HG02840 (cell line): Measurements from ENCODE around the gene ZFP92.

ENCODE experiments used
- ATAC-seq: cut with Tn5 transposase; IDR thresholded peaks from one replicate; pipeline ENCODE4 v1.9.1; 2021; ENCODE audit warnings: mild to moderate bottlenecking, moderate library complexity, moderate number of reproducible peaks; ENCODE audit not compliant: unreplicated experiment, low FRiP score

Gene ZFP92

GRCh38 chrX:153450114-153450948 lies 39.1 kb downstream of the ZFP92 start:
- no peak for ATAC-seq

GRCh38 chrX:153450949-153451277 lies 39.6 kb downstream of the ZFP92 start:
- no peak for ATAC-seq

GRCh38 chrX:153454901-153455550 lies 43.8 kb downstream of the ZFP92 start:
- no peak for ATAC-seq

DNA sequence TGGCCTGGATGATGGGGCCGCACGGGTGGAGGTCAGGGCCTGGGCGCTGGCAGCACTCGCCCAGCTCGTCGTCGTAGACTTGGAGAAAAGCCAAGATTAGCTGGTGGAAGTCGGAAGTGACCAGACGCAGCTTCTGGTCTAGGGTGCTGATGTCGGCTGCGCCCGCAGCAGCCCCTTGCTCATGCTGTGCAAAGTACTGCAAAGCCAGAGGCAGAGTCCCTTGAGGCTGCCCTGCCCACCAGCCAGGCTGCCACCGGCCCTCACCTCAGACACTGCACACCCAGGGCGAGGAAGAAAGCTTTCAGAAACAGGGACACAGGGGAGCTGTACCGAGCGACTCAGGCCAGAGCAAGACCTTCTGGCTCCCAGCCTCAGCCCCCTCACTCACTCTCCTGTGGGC lies 44.3 kb downstream of the ZFP92 start:
- no peak for ATAC-seq

GRCh38 chrX:153456161-153456560 lies 44.9 kb downstream of the ZFP92 start:
- no peak for ATAC-seq

DNA sequence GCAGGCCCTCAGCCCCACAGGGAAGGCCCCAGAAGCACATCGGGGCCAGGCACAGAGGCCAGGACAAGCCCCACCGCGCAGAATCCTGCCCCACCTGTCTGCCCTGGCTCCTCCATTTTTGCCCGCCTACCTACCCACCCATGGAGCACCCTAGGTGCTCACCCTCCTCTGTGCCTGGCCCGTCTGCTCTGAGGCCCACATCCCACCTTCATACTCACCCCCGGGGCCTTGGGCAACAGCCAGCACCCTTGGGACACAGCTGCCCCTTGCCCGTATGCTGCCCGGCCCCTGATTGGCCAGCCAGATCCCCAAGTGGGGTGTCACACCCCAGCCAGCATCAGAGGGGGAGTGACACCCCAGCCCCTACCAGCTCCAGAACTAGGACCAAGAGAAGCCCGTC lies 45.4 kb downstream of the ZFP92 start:
- ATAC-seq = no peak

DNA sequence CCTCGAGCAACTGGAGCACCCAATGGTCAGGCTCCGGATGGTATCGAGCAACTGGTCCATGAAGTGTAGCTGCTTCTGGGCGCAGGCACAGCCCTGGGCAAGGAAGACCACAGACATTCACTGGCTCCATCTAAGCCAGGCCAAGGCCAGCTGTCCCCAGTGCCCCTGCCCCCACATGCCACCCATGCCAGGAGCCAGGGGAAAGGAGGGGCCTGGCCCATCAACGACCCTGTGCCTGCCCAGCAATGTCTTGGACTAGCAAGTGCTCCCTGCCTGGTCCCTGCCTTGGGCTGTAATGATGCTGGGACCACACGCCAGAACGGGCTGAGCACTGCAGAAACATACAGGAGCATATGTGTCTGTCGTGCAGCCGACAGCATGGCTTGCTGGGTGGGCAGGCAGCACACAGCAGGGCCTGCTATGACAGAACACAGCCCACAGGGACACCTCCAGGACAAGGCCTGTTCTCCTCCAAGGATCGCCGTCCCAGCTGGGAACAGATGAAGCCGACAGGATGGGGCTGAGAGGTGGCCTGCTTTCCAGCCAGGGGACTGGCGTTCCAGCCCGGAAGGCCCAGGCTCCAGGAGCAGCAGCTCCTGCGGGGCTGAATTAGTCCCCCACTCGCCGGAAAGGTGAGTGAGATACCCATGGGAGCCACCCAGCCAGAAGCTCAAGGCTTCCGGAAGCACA lies 46.0 kb downstream of the ZFP92 start:
- ATAC-seq = no peak

GRCh38 chrX:153457827-153458466 lies 46.7 kb downstream of the ZFP92 start:
- ATAC-seq = no peak

GRCh38 chrX:153458476-153458875 lies 47.2 kb downstream of the ZFP92 start:
- no peak for ATAC-seq

- no peak for ATAC-seq
Measured at GRCh38 chrX:153459986-153460385, 48.7 kb downstream of the ZFP92 start.

GRCh38 chrX:153460826-153461225 lies 49.6 kb downstream of the ZFP92 start:
- no peak for ATAC-seq
